Rectal smooth muscle tissue (tissue), 1 donor: Measurements from ENCODE around the gene FBF1.

Experiments
- H3K27ac ChIP-seq: one replicate; pipeline ENCODE4 v1.7.0; 2013; ENCODE audit warnings: low read depth, low read length, inconsistent platforms
- H3K27me3 ChIP-seq: one replicate; pipeline ENCODE4 v1.7.0; 2013; ENCODE audit warnings: low read length; ENCODE audit not compliant: control insufficient read depth, insufficient read depth
- H3K36me3 ChIP-seq: one replicate; pipeline ENCODE4 v1.7.0; 2013; ENCODE audit warnings: low read length; ENCODE audit not compliant: control insufficient read depth, insufficient read depth
- H3K4me1 ChIP-seq: one replicate; pipeline ENCODE4 v1.7.0; 2013; ENCODE audit warnings: low read length; ENCODE audit not compliant: control insufficient read depth, insufficient read depth
- H3K4me3 ChIP-seq: one replicate; pipeline ENCODE4 v1.7.0; 2013; ENCODE audit warnings: low read length
- H3K9ac ChIP-seq: one replicate; pipeline ENCODE4 v1.7.0; 2013; ENCODE audit warnings: low read length

The FBF1 gene

GRCh38 chr17:75942473-75942872 lies 1.6 kb upstream of the FBF1 start:
- H3K27ac ChIP-seq: no peak overlapping the region
- no peaks in the 10 kb centered on the region for H3K27me3 ChIP-seq
- no peak overlapping the region for H3K4me3 ChIP-seq
- H3K9ac ChIP-seq: no peak overlapping the region
- H3K4me1 ChIP-seq: peaks cover 3% of the 10 kb centered on the region
- peaks cover 6% of the 10 kb centered on the region for H3K36me3 ChIP-seq

GRCh38 chr17:75941442-75941819 lies 589 bp upstream of the FBF1 start:
- peaks cover 3% of the 10 kb centered on the region for H3K4me1 ChIP-seq
- no peaks in the 10 kb centered on the region for H3K27me3 ChIP-seq
- no peak overlapping the region for H3K9ac ChIP-seq
- H3K4me3 ChIP-seq: peak overlapping the region; percentile 34
- H3K27ac ChIP-seq: no peak overlapping the region
- H3K36me3 ChIP-seq: peaks cover 6% of the 10 kb centered on the region

GRCh38 chr17:75937652-75938051 lies 3.2 kb downstream of the FBF1 start:
- H3K27ac ChIP-seq: no peak overlapping the region
- H3K36me3 ChIP-seq: no peaks in the 10 kb centered on the region
- no peak overlapping the region for H3K9ac ChIP-seq
- no peaks in the 10 kb centered on the region for H3K27me3 ChIP-seq
- no peak overlapping the region for H3K4me3 ChIP-seq
- peaks cover 3% of the 10 kb centered on the region for H3K4me1 ChIP-seq

DNA sequence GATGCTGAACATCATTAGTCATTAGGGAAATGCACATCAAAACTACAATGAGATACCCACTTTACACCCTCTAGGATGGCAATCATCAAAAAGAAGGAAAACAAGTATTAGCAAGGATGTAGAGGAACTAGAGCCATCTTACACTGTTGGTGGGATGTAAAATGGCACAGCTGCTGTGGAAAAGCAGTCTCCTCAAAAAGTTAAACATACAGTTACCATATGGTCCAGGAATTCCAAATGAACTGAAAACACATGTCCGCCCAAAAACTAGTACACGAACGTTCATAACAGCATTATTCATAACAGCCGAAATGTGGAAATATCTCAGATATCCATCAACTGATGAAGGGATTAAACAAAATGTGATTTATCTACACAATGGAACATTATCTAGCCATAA lies 7.0 kb downstream of the FBF1 start:
- Histone ChIP-seq H3K4me3 (no peak overlapping the region), H3K27me3 (no peaks in the 10 kb centered on the region), H3K36me3 (no peaks in the 10 kb centered on the region), H3K4me1 (no peaks in the 10 kb centered on the region), H3K9ac (no peak overlapping the region), H3K27ac (no peak overlapping the region)

DNA sequence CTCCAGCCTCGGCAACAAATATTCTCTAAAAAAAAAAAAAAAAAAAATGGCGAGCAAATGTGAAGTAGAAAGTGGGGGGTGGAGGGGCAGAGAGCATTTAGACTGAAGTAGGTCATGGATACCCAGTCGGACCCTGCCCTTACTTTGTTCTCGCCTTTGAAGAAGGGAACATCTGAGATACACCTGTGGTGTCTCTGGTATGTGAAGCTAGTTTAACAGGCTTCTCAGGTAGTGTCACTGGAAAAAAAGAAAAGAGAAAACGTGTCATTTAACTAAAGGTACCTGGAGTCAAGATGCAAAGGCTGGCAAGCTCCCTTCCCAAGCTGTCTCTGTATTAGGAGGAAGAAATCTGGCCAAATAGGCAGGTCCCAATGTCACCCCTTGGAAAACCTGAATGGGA lies 8.0 kb downstream of the FBF1 start:
- Histone ChIP-seq H3K4me3 (no peak overlapping the region), H3K27ac (no peak overlapping the region), H3K36me3 (peaks cover 2% of the 10 kb centered on the region), H3K9ac (no peak overlapping the region), H3K4me1 (no peaks in the 10 kb centered on the region), H3K27me3 (no peaks in the 10 kb centered on the region)

DNA sequence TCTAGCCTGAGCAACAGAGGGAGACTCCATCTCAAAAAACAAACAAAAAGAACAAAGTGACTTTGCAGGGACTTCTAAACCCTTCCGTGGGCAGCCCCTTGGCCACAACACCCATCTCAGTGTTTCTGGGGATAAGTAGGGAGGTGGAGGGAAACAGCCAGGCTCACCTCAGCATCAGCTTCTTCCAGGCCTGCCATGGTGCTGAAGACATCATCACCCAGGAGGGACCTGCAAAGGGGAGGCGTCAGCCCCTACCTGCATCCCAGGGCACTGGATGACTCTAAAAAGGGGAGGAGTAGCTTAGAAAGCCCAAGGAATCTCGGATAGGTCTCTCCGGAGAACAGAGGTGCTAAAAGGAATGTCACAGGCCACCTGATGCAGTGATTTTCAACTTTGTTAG lies 9.8 kb downstream of the FBF1 start:
- peaks cover 4% of the 10 kb centered on the region for H3K36me3 ChIP-seq
- no peak overlapping the region for H3K9ac ChIP-seq
- no peak overlapping the region for H3K4me3 ChIP-seq
- H3K27me3 ChIP-seq: no peaks in the 10 kb centered on the region
- H3K4me1 ChIP-seq: no peaks in the 10 kb centered on the region
- H3K27ac ChIP-seq: no peak overlapping the region

DNA sequence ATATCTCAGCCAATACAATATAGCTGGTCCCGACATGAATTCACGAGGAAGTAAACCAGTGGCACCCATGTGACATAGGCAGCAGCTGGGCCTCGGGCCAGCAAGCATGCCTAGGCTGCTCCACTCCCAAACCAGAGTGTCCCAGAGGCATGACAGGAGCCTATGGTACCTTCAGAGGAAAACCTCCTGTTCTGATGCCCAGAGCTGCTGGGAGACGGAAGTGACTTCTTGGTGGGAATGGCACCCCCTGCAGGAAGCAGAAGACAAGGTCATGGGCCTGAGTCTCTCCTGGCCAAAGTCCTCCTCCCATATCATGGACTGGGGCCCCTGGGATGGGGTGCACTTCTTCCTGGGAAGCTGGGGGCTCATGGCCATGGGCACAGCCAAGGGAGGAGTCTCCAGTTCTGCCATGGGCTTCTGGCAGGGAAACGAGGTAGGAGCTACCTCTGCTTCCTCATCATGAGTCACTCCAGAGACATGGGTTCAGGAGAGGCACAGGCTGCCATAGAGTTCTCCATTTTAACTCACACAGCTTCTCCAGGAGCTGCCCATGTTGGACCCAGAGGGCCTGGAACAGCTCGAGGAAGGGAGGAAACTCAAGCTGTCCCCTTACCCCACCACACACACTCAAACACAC lies 13.4 kb downstream of the FBF1 start:
- no peak overlapping the region for H3K9ac ChIP-seq
- no peak overlapping the region for H3K27ac ChIP-seq
- no peaks in the 10 kb centered on the region for H3K4me1 ChIP-seq
- H3K27me3 ChIP-seq: no peaks in the 10 kb centered on the region
- peaks cover 4% of the 10 kb centered on the region for H3K36me3 ChIP-seq
- H3K4me3 ChIP-seq: no peak overlapping the region

DNA sequence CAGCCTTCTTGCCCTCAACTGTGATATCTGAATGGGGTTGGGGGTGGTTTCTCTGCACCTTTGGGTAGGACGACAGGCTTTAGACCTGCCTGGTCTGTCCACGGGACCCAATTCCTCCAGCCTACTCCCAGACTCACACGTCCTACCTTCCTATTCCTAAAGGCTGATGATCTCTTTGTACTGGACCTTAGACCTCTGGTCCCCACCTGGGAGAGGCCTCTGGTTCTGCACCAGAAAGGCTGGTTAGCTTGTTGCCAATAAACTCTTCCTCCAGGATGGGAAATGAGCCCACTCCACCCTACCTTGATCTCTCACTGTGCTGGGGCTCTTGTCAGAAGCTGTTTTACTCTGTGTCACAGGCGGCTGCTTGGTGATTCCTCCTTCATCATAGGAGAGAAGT lies 14.4 kb downstream of the FBF1 start:
- H3K4me1 ChIP-seq: no peaks in the 10 kb centered on the region
- peaks cover 4% of the 10 kb centered on the region for H3K36me3 ChIP-seq
- H3K4me3 ChIP-seq: no peak overlapping the region
- H3K27ac ChIP-seq: no peak overlapping the region
- no peak overlapping the region for H3K9ac ChIP-seq
- no peaks in the 10 kb centered on the region for H3K27me3 ChIP-seq

DNA sequence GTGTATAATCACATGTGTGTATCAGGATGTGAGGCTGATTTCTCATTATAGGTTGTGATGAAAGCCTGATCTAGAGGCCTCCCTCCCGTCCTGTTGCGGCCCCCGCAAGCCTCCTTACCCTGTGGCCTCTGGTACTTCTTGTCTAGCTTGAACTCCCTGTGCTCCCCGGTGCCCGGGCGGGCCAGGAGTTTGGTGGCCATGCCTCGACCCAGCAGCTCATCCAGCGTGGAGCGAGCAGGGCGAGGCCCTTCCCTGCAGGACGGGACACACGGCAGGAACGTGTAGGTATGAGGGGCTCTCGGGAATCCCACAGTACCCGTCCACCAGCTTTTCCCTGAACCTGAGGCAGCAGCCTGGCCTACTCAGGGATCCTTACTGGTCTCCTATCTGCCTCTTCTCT lies 14.9 kb downstream of the FBF1 start:
- no peak overlapping the region for H3K9ac ChIP-seq
- no peak overlapping the region for H3K4me3 ChIP-seq
- no peaks in the 10 kb centered on the region for H3K27me3 ChIP-seq
- H3K27ac ChIP-seq: no peak overlapping the region
- no peaks in the 10 kb centered on the region for H3K4me1 ChIP-seq
- H3K36me3 ChIP-seq: peaks cover 4% of the 10 kb centered on the region

GRCh38 chr17:75925103-75925502 lies 15.7 kb downstream of the FBF1 start:
- no peak overlapping the region for H3K4me3 ChIP-seq
- no peaks in the 10 kb centered on the region for H3K27me3 ChIP-seq
- no peak overlapping the region for H3K27ac ChIP-seq
- H3K9ac ChIP-seq: no peak overlapping the region
- peaks cover 4% of the 10 kb centered on the region for H3K36me3 ChIP-seq
- H3K4me1 ChIP-seq: no peaks in the 10 kb centered on the region

- H3K4me3 ChIP-seq: no peak overlapping the region
These were observed 17.6 kb downstream of the FBF1 start for GRCh38 chr17:75922963-75923874.

DNA sequence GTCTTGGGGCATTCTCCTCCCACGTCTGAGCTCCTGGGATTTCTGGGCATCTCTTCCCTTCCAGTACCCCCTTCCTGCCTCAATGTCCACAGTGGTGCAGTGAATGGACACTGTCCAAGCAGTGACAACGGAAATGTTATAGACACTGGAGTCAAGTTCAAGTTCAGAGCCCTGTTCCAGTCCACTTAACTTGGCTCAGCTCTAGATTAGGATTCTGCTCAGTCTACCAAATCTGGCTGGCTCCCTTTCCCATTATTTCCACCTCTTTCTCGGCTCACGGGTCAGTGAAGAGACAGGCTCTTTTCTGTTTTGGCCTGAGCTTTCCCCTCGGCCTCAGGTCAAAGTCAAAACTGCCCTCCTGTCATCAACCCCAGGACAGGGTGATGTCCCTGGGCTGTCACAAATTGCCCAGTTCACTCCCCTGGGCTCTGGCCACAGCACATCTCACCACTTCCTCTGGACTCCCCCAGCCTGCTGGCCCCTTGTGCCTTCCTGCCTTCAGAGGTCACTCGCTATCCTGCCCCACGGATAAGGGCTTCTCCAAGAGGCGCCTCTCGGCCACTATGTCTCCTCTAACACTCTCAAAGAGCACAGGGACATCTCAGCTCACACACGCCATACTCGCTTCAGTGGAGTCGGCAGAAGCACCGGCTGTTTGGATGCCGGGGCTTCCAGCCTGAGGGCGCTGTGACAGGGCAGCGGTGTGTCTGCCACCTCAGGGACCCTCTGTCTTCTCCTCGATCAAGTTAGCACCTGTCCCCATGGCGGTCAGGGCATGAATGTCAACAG lies 18.5 kb downstream of the FBF1 start:
- H3K4me3 ChIP-seq: no peak overlapping the region
- no peaks in the 10 kb centered on the region for H3K27me3 ChIP-seq
- no peaks in the 10 kb centered on the region for H3K4me1 ChIP-seq
- no peaks in the 10 kb centered on the region for H3K36me3 ChIP-seq
- no peak overlapping the region for H3K27ac ChIP-seq
- H3K9ac ChIP-seq: no peak overlapping the region

More at GRCh38 chr17:75922963-75923874, 17.6 kb downstream of the FBF1 start:
- Histone ChIP-seq H3K36me3 (peaks cover 4% of the 10 kb centered on the region), H3K4me1 (no peaks in the 10 kb centered on the region), H3K27me3 (no peaks in the 10 kb centered on the region), H3K9ac (no peak overlapping the region), H3K27ac (no peak overlapping the region)
